HepG2 (cell line): Measurements from ENCODE around the gene RPS6KA5. TPM values are rescaled to one million over a fixed set of nuclear protein-coding genes. Genes with fewer than 3 reads are reported as not detected.
A peak's percentile ranks its signal among the peaks of the same experiment; 100 is the strongest.

Source experiments
- ATAC-seq: fragments of 200-7000 bp; cut with Tn5 transposase; 3 replicates; pipeline ENCODE4 v1.9.1; 2020; ENCODE audit warnings: mild to moderate bottlenecking, moderate library complexity
- BruUV-seq: library from RNA; stranded (reverse); fragments of 400-500 nt; replicated peaks from 2 replicates; lab custom pipeline; 2021; lab: Mats Ljungman, UMichigan
- CTCF ChIA-PET: fragments of 300-600 bp; formaldehyde crosslinking; extraction: SDS; loops from one replicate; lab custom pipeline; 2021; ENCODE audit warnings: low total read pairs, inconsistent platforms, low intra/inter-chr PET ratio; lab: Yijun Ruan, JAX
- POLR2A ChIA-PET: fragments of 350-600 bp; sonication (Branson Sonifier 250); formaldehyde crosslinking; loops from one replicate; lab custom pipeline; 2020; ENCODE audit warnings: antibody characterized with exemption, inconsistent platforms; lab: Yijun Ruan, JAX
- DNase-seq: peaks from one replicate; pipeline ENCODE4 v3.0.0-alpha.2; 2015; ENCODE audit warnings: low spot score
- FAIRE-seq: peaks from 3 replicates; lab custom pipeline; 2011; peaks lifted over from hg19 to GRCh38; lab: Jason Lieb, UNC
- H2AFZ ChIP-seq: one replicate; pipeline ENCODE4 v1.6.1; 2011; ENCODE audit warnings: low read length, inconsistent platforms
- H3K27ac ChIP-seq: fragments of 300-600 bp; 3 replicates; pipeline ENCODE4 v1.8.0; 2011; ENCODE audit warnings: mixed run types, mild to moderate bottlenecking, mixed read lengths, low read length, inconsistent platforms; ENCODE audit not compliant: insufficient read depth; ENCODE audit errors: extremely low read length
- H3K27me3 ChIP-seq, 2 experiments: fragments of 200-600 bp in 1 of 2; 2 replicates in 1 of 2; 3 replicates in 1 of 2; pipeline versions ENCODE4 v1.6.0 to v1.8.0; 2011; ENCODE audit warnings: low read length in 2 of 2, mild to moderate bottlenecking in 2 of 2, moderate library complexity in 2 of 2, inconsistent platforms in 1 of 2; ENCODE audit not compliant: insufficient read depth in 2 of 2, control insufficient read depth in 1 of 2
- H3K36me3 ChIP-seq, 2 experiments: fragments of 200-600 bp in 1 of 2; replicated peaks in 1 of 2; 2 replicates in 1 of 2; 3 replicates in 1 of 2; pipeline versions ENCODE4 v1.5.1 to v1.8.0; 2011; ENCODE audit warnings: low read length in 2 of 2, inconsistent platforms in 1 of 2; ENCODE audit not compliant: insufficient read depth in 2 of 2, control insufficient read depth in 1 of 2
- H3K4me1 ChIP-seq: 2 replicates; pipeline ENCODE4 v1.5.1; 2012; ENCODE audit warnings: low read length, inconsistent platforms; ENCODE audit not compliant: insufficient read depth
- H3K4me2 ChIP-seq: 2 replicates; pipeline ENCODE4 v1.6.0; 2011; ENCODE audit warnings: low read depth, low read length, inconsistent platforms
- H3K4me3 ChIP-seq, 3 experiments: fragments of 200-600 bp in 1 of 3; sonication (generic), shearing (Covaris generic) in 1 of 3; replicated peaks in 1 of 3; 2 replicates each; pipeline ENCODE4 v1.5.1; 2011 to 2016; ENCODE audit warnings: low read length in 3 of 3, inconsistent platforms in 2 of 3, low read depth in 2 of 3, mild to moderate bottlenecking in 2 of 3, control low read depth in 1 of 3, mixed read lengths in 1 of 3; ENCODE audit not compliant: insufficient read depth in 1 of 3
- H3K79me2 ChIP-seq: one replicate; pipeline ENCODE4 v1.6.1; 2011; ENCODE audit warnings: low read length, inconsistent platforms; ENCODE audit not compliant: insufficient read depth
- H3K9ac ChIP-seq: 2 replicates; pipeline ENCODE4 v1.6.0; 2011; ENCODE audit warnings: mild to moderate bottlenecking, low read depth, low read length, inconsistent platforms; ENCODE audit not compliant: insufficient read depth
- H3K9me3 ChIP-seq: 2 replicates; pipeline ENCODE4 v1.5.1; 2012; ENCODE audit warnings: mild to moderate bottlenecking, low read length
- H4K20me1 ChIP-seq: 2 replicates; pipeline ENCODE4 v1.6.0; 2011; ENCODE audit warnings: inconsistent platforms, mild to moderate bottlenecking, low read length, moderate library complexity; ENCODE audit not compliant: insufficient read depth
- CC2D1A ChIP-seq: sonication (generic); formaldehyde crosslinking; IDR thresholded peaks from 2 replicates; pipeline ENCODE4 v1.8.1; 2023; ENCODE audit warnings: mild to moderate bottlenecking, missing genetic modification reagents
- CEBPB ChIP-seq: IDR thresholded peaks from 2 replicates; pipeline ENCODE4 v1.6.1; 2011; ENCODE audit warnings: low read depth, low read length, improper control_type of control experiment, borderline replicate concordance
- HNF4A ChIP-seq: sonication (generic); formaldehyde crosslinking; IDR thresholded peaks from 2 replicates; pipeline ENCODE4 v1.4.0; 2020; ENCODE audit warnings: missing genetic modification reagents
- HNF4G ChIP-seq, 2 experiments: sonication (generic) in 1 of 2; formaldehyde crosslinking in 1 of 2; IDR thresholded peaks; 2 replicates each; pipeline versions ENCODE4 v1.4.0 to v1.6.1; 2011 to 2020; ENCODE audit warnings: borderline replicate concordance in 2 of 2, low read depth in 2 of 2, mild to moderate bottlenecking in 2 of 2, low read length in 1 of 2, missing genetic modification reagents in 1 of 2, moderate library complexity in 1 of 2
- KLF6 ChIP-seq: IDR thresholded peaks from 2 replicates; pipeline ENCODE4 v1.8.0; 2016; ENCODE audit warnings: missing biosample characterization, missing genetic modification reagents
- PCBP1 ChIP-seq: fragments of 200-400 bp; formaldehyde crosslinking; IDR thresholded peaks from 2 replicates; pipeline ENCODE4 v1.6.1; 2017; ENCODE audit warnings: mild to moderate bottlenecking, low read depth, low read length, borderline replicate concordance
- ZNF136 ChIP-seq: sonication (generic); formaldehyde crosslinking; IDR thresholded peaks from 2 replicates; pipeline ENCODE4 v1.8.1; 2022; ENCODE audit warnings: low read depth, mild to moderate bottlenecking, moderate library complexity, missing genetic modification reagents
- ZNF253 ChIP-seq: sonication (generic); formaldehyde crosslinking; IDR thresholded peaks from 2 replicates; pipeline ENCODE4 v1.8.0; 2022; ENCODE audit warnings: mild to moderate bottlenecking, missing genetic modification reagents, borderline replicate concordance
- WGBS: methylation state at CpG from one replicate; pipeline ENCODE4 v1.1.6; 2017; ENCODE audit warnings: low lambda C conversion rate; 5-methylcytosine and 5-hydroxymethylcytosine counted together
- in situ Hi-C: cut with HindIII; loops from 2 replicates; pipeline ENCODE4 v1.10.0; 2017; ENCODE audit warnings: low pct_unique_long_range_greater_than_20kb; ENCODE audit not compliant: extremely low pct_ligation_motif_present
- intact Hi-C: fragments of 100-400 bp; cut with micrococcal nuclease; formaldehyde crosslinking; loops from one replicate; pipeline ENCODE4 v1.10.0; 2022; ENCODE audit not compliant: unreplicated experiment
- polyA plus RNA-seq, 8 experiments: library from polyadenylated mRNA; depleted of rRNA in 3 of 8; stranded (reverse) in 7 of 8; unstranded in 1 of 8; fragments of >200 nt; fragmentation: Illumina TruSeq in 4 of 8; extraction: Trizol in 4 of 8; gene quantifications; 2 replicates each; pipeline versions ENCODE4 v1.2.1 to v1.2.3, GENCODE V29; 2011 to 2016; ENCODE audit warnings: low read depth in 4 of 8, missing spikeins in 1 of 8, mixed read lengths in 1 of 8; ENCODE audit not compliant: insufficient read depth in 1 of 8
- total RNA-seq, 5 experiments: library from RNA; depleted of rRNA; stranded (reverse); fragments of >200 nt; fragmentation: Illumina TruSeq; extraction: Trizol; gene quantifications; 2 replicates each; pipeline ENCODE4 v1.2.3, GENCODE V29; 2016; ENCODE audit warnings: low read depth in 1 of 5
- TF ChIP-seq, protein P1 (sequence below): sonication (generic); formaldehyde crosslinking; IDR thresholded peaks from 2 replicates; pipeline ENCODE4 v1.4.0; 2020; ENCODE audit warnings: missing genetic modification reagents
- TF ChIP-seq, protein P2 (sequence below): sonication (generic); formaldehyde crosslinking; IDR thresholded peaks from 2 replicates; pipeline ENCODE4 v1.8.0; 2022; ENCODE audit warnings: missing genetic modification reagents, mild to moderate bottlenecking, inconsistent platforms, borderline replicate concordance
- TF ChIP-seq, protein P3 (sequence below): IDR thresholded peaks from 2 replicates; pipeline ENCODE4 v1.6.1; 2012; ENCODE audit warnings: low read depth, low read length, improper control_type of control experiment

Gene RPS6KA5
- total and polyA plus RNA-seq, 2 of the 13 experiments (the other 11 are each of a cell fraction or from before 2014, with no cell fraction given), result 0.50 to 0.58 TPM

DNA sequence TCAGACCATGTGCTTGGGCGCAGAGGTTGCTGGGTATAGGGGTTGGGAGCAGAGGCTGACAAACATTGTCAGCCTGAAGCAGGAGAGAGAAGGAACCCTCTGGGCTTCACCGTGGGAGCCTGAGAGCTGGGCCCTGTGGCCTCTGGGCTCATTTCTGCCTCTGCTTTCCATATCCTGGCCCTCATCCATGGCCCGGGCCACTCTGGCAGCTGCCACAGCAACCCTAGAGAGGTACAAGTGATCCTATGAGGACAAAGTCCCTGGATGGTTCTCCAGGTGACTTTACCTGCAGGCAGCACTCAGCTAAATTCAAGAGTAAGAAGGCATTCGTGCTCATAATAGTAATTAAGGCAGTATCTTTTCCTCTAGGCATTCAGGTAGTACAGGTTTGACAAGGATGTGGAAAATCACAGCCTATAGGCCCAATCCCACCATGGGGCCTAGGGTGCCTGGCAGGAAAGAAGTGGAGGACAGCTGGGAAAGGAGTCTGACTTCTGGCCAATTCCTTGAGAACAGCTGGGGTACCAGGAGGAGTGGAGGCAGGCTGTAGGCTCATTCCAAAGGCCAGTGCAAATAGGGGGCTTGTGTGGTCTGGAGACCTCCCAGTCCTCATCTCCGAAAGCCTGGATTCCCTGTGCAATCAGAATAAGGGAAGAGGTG is 240.6 kb downstream of the RPS6KA5 start (continued):
- TF ChIP-seq, protein P1, sequence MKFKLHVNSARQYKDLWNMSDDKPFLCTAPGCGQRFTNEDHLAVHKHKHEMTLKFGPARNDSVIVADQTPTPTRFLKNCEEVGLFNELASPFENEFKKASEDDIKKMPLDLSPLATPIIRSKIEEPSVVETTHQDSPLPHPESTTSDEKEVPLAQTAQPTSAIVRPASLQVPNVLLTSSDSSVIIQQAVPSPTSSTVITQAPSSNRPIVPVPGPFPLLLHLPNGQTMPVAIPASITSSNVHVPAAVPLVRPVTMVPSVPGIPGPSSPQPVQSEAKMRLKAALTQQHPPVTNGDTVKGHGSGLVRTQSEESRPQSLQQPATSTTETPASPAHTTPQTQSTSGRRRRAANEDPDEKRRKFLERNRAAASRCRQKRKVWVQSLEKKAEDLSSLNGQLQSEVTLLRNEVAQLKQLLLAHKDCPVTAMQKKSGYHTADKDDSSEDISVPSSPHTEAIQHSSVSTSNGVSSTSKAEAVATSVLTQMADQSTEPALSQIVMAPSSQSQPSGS (CRISPR knock-in tag), result no peak
- TF ChIP-seq, protein P2, sequence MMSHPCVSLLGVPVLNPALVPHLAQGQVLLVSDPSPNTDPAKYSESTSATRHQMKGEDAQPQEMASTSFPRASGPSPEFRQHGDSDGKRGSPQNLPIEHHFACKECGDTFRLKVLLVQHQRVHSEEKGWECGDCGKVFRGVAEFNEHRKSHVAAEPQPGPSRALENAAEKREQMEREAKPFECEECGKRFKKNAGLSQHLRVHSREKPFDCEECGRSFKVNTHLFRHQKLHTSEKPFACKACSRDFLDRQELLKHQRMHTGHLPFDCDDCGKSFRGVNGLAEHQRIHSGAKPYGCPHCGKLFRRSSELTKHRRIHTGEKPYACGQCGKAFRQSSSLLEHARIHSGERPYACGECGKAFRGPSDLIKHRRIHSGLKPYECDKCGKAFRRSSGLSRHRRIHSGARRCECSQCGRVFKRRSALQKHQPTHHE, result no peak
- TF ChIP-seq, protein P3, sequence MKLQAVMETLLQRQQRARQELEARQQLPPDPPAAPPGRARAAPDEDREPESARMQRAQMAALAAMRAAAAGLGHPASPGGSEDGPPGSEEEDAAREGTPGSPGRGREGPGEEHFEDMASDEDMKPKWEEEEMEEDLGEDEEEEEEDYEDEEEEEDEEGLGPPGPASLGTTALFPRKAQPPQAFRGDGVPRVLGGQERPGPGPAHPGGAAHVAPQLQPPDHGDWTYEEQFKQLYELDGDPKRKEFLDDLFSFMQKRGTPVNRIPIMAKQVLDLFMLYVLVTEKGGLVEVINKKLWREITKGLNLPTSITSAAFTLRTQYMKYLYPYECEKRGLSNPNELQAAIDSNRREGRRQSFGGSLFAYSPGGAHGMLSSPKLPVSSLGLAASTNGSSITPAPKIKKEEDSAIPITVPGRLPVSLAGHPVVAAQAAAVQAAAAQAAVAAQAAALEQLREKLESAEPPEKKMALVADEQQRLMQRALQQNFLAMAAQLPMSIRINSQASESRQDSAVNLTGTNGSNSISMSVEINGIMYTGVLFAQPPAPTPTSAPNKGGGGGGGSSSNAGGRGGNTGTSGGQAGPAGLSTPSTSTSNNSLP, result no peak

DNA sequence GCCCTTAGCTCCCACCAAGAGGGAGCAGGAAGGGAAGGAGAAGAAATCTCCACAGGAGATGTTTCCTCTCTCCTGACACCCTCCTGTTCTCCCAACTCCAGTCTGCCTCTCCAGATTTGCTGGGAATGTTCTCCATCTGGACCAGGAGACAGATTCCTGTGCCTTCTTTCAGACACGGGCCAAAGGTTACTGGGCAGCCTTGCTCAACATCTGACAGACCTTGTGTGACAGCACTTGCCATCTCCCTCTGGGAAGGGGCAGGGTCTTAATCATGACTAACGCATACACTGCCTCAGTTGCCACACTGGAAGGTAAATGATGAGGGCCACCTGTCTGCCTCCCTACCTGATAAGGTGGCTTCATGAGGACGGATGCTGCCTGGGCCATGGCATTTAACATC is 241.7 kb downstream of the RPS6KA5 start:
- DNase-seq (no peak), FAIRE-seq (no peak), ATAC-seq (no peak; the same call in 2 of the 3 replicates)
- Histone ChIP-seq H4K20me1 (no peaks in the 10 kb centered on the region), H3K27me3 (peaks cover 0 to 16% of the 10 kb centered on the region in 2 experiments), H3K9ac (no peak overlapping the region), H3K27ac (no peak overlapping the region), H3K36me3 (no peaks in the 10 kb centered on the region), H3K4me3 (no peak overlapping the region), H3K79me2 (no peaks in the 10 kb centered on the region), H3K9me3 (peaks cover 3% of the 10 kb centered on the region; the same call in 1 of the 2 replicates), H3K4me1 (peaks cover 25% of the 10 kb centered on the region), H2AFZ (no peak overlapping the region), H3K4me2 (peak overlapping the region; percentile 15; the same call in 1 of the 2 replicates)
- intact Hi-C loops, result no loop called here
- in situ Hi-C loops, result no loop called here
- no TSS peak for BruUV-seq
- ChIA-PET POLR2A (no interaction called here), CTCF (no interaction called here)
- TF ChIP-seq HNF4A (CRISPR knock-in tag) (peak; percentile 30; the same call in 1 of the 2 replicates), CEBPB (peak; percentile 54; the same call in 1 of the 2 replicates), HNF4G (IDR thresholded peaks at IDR 0.05; ENCODE audit: borderline replicate concordance, low read depth, low read length) (peak; percentile 24; the same call in 1 of the 2 replicates), HNF4G (CRISPR knock-in tag; IDR thresholded peaks at IDR 0.05; ENCODE audit: borderline replicate concordance, low read depth) (no peak), PCBP1 (no peak), CC2D1A (CRISPR knock-in tag) (no peak), ZNF136 (no peak), KLF6 (CRISPR knock-in tag) (no peak), ZNF253 (CRISPR knock-in tag) (no peak)
- 20% methylated on average over 3 of the region's 3 CpGs for WGBS
